Endothelial cell of umbilical vein (primary cell): ENCODE data around the gene FAM222B. TPM values are rescaled to one million over a fixed set of nuclear protein-coding genes. Genes with fewer than 3 reads are reported as not detected.

Source experiments
- BruUV-seq: library from RNA; stranded (reverse); fragments of 400-500 nt; replicated peaks from 2 replicates; lab custom pipeline; 2021; lab: Mats Ljungman, UMichigan
- CTCF ChIA-PET: fragments of 300-600, 350-600 bp; sonication (Branson Sonifier 250); formaldehyde crosslinking; loops from one replicate; lab custom pipeline; 2021; ENCODE audit warnings: antibody characterized with exemption, inconsistent platforms; lab: Charles Lee
- POLR2A ChIA-PET: fragments of 300-600, 350-600 bp; sonication (Branson Sonifier 250); formaldehyde crosslinking; loops from one replicate; lab custom pipeline; 2021; ENCODE audit warnings: antibody characterized with exemption, inconsistent platforms; lab: Charles Lee
- DNase-seq: peaks from one replicate; pipeline ENCODE4 v3.0.0-alpha.2; 2011; ENCODE audit warnings: low read depth, low spot score
- FAIRE-seq: peaks from 2 replicates; lab custom pipeline; 2011; peaks lifted over from hg19 to GRCh38; lab: Jason Lieb, UNC
- H2AFZ ChIP-seq: 2 replicates; pipeline ENCODE4 v1.6.0; 2012; ENCODE audit warnings: low read depth, low read length, control low read depth, inconsistent platforms
- H3K27ac ChIP-seq: 2 replicates; pipeline ENCODE4 v1.5.1; 2011; ENCODE audit warnings: low read depth, mild to moderate bottlenecking, control low read depth, low read length, moderate library complexity; ENCODE audit not compliant: insufficient read depth
- H3K27me3 ChIP-seq, 2 experiments: 2 replicates each; pipeline versions ENCODE4 v1.6.0 to v1.6.1; 2011; ENCODE audit warnings: low read length in 2 of 2, mixed read lengths in 1 of 2; ENCODE audit not compliant: control insufficient read depth in 2 of 2, insufficient read depth in 2 of 2
- H3K36me3 ChIP-seq, 2 experiments: 2 replicates in 1 of 2; 3 replicates in 1 of 2; pipeline ENCODE4 v1.5.1; 2011; ENCODE audit warnings: low read length in 2 of 2, mild to moderate bottlenecking in 1 of 2, moderate library complexity in 1 of 2; ENCODE audit not compliant: control insufficient read depth in 2 of 2, insufficient read depth in 2 of 2; ENCODE audit errors: extremely low read depth in 1 of 2
- H3K4me1 ChIP-seq: 3 replicates; pipeline ENCODE4 v1.5.1; 2011; ENCODE audit warnings: mild to moderate bottlenecking, low read length; ENCODE audit not compliant: control insufficient read depth, insufficient read depth; ENCODE audit errors: extremely low read depth
- H3K4me2 ChIP-seq: 2 replicates; pipeline ENCODE4 v1.6.1; 2011; ENCODE audit warnings: low read length, control low read depth, mixed read lengths; ENCODE audit not compliant: insufficient read depth
- H3K4me3 ChIP-seq, 3 experiments: fragments of 200-600 bp in 1 of 3; sonication (generic), shearing (Covaris generic) in 1 of 3; replicated peaks in 1 of 3; 2 replicates each; pipeline ENCODE4 v1.5.1; 2011 to 2016; ENCODE audit warnings: control low read depth in 3 of 3, low read length in 3 of 3, mild to moderate bottlenecking in 2 of 3, inconsistent platforms in 1 of 3, low read depth in 1 of 3, moderate library complexity in 1 of 3; ENCODE audit not compliant: insufficient read depth in 1 of 3
- H3K79me2 ChIP-seq: 2 replicates; pipeline ENCODE4 v1.6.0; 2012; ENCODE audit warnings: low read length, inconsistent platforms; ENCODE audit not compliant: control insufficient read depth, insufficient read depth
- H3K9ac ChIP-seq: replicated peaks from 2 replicates; pipeline ENCODE3; 2011; ENCODE audit warnings: low read length, control low read depth; ENCODE audit not compliant: insufficient read depth; ENCODE audit errors: extremely low read depth
- H3K9me1 ChIP-seq: replicated peaks from 3 replicates; pipeline ENCODE4 v1.6.0; 2011; ENCODE audit warnings: mild to moderate bottlenecking, low read length; ENCODE audit not compliant: control insufficient read depth, insufficient read depth; ENCODE audit errors: extremely low read depth
- H3K9me3 ChIP-seq: replicated peaks from 2 replicates; pipeline ENCODE4 v1.5.1; 2012; ENCODE audit warnings: low read length, inconsistent platforms; ENCODE audit not compliant: control insufficient read depth, insufficient read depth
- H4K20me1 ChIP-seq: replicated peaks from 2 replicates; pipeline ENCODE3; 2011; ENCODE audit warnings: mild to moderate bottlenecking, low read length; ENCODE audit not compliant: control insufficient read depth, insufficient read depth; ENCODE audit errors: extremely low read depth
- EZH2 ChIP-seq: IDR thresholded peaks from 2 replicates; pipeline ENCODE4 v1.6.1; 2012; ENCODE audit warnings: borderline replicate concordance, low read depth, mild to moderate bottlenecking, moderate library complexity, low read length, inconsistent platforms; ENCODE audit not compliant: severe bottlenecking
- FOS ChIP-seq: IDR thresholded peaks from 2 replicates; pipeline ENCODE4 v1.6.1; 2011; ENCODE audit warnings: mild to moderate bottlenecking, low read length, moderate library complexity, borderline replicate concordance; ENCODE audit not compliant: insufficient read depth
- JUN ChIP-seq: IDR thresholded peaks from 2 replicates; pipeline ENCODE4 v1.6.1; 2011; ENCODE audit warnings: borderline replicate concordance, low read depth; ENCODE audit not compliant: insufficient read length, insufficient read depth
- MYC ChIP-seq: IDR thresholded peaks from one replicate; pipeline ENCODE4 v1.6.1; 2011; ENCODE audit warnings: mild to moderate bottlenecking, low read depth, low read length
- POLR2A ChIP-seq: IDR thresholded peaks from 2 replicates; pipeline ENCODE4 v1.6.1; 2012; ENCODE audit warnings: low read depth, mild to moderate bottlenecking, control low read depth, low read length
- POLR2AphosphoS5 ChIP-seq: IDR thresholded peaks from 2 replicates; pipeline ENCODE4 v1.6.1; 2012; ENCODE audit warnings: low read depth, mild to moderate bottlenecking, control low read depth, low read length, moderate library complexity; ENCODE audit not compliant: insufficient read depth
- dilution Hi-C: fragments of 300-500 bp; cut with MboI; formaldehyde crosslinking; loops from one replicate; pipeline ENCODE4 v1.15.0; 2019; ENCODE audit warnings: low sequenced_read_pairs; ENCODE audit not compliant: extremely low pct_ligation_motif_present
- intact Hi-C: fragments of 100-400 bp; cut with micrococcal nuclease; formaldehyde crosslinking; loops from one replicate; pipeline ENCODE4 v1.10.0; 2022
- polyA plus RNA-seq, 4 experiments: library from polyadenylated mRNA; depleted of rRNA in 3 of 4; stranded (reverse) in 3 of 4; unstranded in 1 of 4; fragments of >200 nt; gene quantifications; 2 replicates each; pipeline versions ENCODE4 v1.2.1 to v1.2.3, GENCODE V29; 2011 to 2012; ENCODE audit warnings: missing spikeins in 1 of 4
- total RNA-seq: library from RNA; stranded (reverse); gene quantifications from 2 replicates; pipeline ENCODE4 v1.2.3, GENCODE V29; 2021
- TF ChIP-seq, protein P1 (sequence below), 2 donors: IDR thresholded peaks; 1 replicate in 1 of 2; 2 replicates in 1 of 2; pipeline ENCODE4 v1.5.1; 2011; ENCODE audit warnings: low read length in 2 of 2, mild to moderate bottlenecking in 2 of 2, moderate library complexity in 2 of 2, control low read depth in 1 of 2, inconsistent platforms in 1 of 2, low read depth in 1 of 2; ENCODE audit not compliant: insufficient read depth in 1 of 2; ENCODE audit errors: extremely low read depth in 1 of 2
- TF ChIP-seq, protein P2 (sequence below): IDR thresholded peaks from 2 replicates; pipeline ENCODE4 v1.6.1; 2011; ENCODE audit not compliant: insufficient read depth, insufficient read length

Gene FAM222B
- total and polyA plus RNA-seq, 2 donors (not counting 3 experiments of a cell fraction or from before 2014, with no cell fraction given), result 21.1 to 30.6 TPM

DNA sequence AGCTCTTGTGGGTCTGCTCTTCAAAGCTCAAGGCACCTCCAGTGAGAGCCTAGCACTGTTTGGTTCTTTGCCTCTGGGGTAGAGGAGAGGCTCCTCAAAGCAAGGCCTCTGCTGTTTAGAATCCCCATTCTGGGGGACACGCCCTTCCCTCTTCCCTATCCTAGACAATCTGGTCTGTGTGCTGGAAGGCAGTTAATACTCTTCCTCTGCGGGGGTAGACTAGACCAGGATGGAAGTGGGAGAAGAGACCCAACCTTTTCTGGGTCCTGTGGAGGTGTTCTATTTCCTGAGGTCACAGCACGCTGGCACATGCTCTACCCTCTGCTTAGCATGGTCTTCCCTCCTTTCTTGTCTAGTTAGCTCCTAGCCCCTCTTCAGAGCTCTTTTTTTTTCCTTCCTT, 20.0 kb upstream of the FAM222B start:
- FAIRE-seq (no peak), DNase-seq (no peak)
- TF ChIP-seq, protein P1, sequence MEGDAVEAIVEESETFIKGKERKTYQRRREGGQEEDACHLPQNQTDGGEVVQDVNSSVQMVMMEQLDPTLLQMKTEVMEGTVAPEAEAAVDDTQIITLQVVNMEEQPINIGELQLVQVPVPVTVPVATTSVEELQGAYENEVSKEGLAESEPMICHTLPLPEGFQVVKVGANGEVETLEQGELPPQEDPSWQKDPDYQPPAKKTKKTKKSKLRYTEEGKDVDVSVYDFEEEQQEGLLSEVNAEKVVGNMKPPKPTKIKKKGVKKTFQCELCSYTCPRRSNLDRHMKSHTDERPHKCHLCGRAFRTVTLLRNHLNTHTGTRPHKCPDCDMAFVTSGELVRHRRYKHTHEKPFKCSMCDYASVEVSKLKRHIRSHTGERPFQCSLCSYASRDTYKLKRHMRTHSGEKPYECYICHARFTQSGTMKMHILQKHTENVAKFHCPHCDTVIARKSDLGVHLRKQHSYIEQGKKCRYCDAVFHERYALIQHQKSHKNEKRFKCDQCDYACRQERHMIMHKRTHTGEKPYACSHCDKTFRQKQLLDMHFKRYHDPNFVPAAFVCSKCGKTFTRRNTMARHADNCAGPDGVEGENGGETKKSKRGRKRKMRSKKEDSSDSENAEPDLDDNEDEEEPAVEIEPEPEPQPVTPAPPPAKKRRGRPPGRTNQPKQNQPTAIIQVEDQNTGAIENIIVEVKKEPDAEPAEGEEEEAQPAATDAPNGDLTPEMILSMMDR (IDR thresholded peaks at IDR 0.05; ENCODE audit: extremely low read depth in 1 of 2, insufficient read depth in 1 of 2, low read depth in 1 of 2, low read length in 2 of 2), result no peak
- no peak overlapping the region for H3K4me2 ChIP-seq
- H3K27ac ChIP-seq, result no peak overlapping the region
- H2AFZ ChIP-seq, result no peak overlapping the region
- H3K4me3 ChIP-seq, result no peak overlapping the region
- intact Hi-C loops (no loop called here), dilution Hi-C loops (no loop called here)
- H3K27me3 ChIP-seq, result no peaks in the 10 kb centered on the region
- BruUV-seq, result no TSS peak
- CTCF ChIA-PET, result interaction anchor here (1.4 to 2.0 kb wide), 2 partner anchors 13 to 16 kb away, joined by 5 to 9 read pairs; no protein-coding TSS in a partner anchor
- no peaks in the 10 kb centered on the region for H3K9me3 ChIP-seq
- H3K9ac ChIP-seq, result no peak overlapping the region
- POLR2A ChIA-PET, result no interaction called here
- peaks cover 11 to 18% of the 10 kb centered on the region in 2 experiments for H3K36me3 ChIP-seq
- no peaks in the 10 kb centered on the region for H3K9me1 ChIP-seq
- H4K20me1 ChIP-seq, result no peaks in the 10 kb centered on the region
- no peaks in the 10 kb centered on the region for H3K79me2 ChIP-seq
- H3K4me1 ChIP-seq, result peaks cover 13% of the 10 kb centered on the region

DNA sequence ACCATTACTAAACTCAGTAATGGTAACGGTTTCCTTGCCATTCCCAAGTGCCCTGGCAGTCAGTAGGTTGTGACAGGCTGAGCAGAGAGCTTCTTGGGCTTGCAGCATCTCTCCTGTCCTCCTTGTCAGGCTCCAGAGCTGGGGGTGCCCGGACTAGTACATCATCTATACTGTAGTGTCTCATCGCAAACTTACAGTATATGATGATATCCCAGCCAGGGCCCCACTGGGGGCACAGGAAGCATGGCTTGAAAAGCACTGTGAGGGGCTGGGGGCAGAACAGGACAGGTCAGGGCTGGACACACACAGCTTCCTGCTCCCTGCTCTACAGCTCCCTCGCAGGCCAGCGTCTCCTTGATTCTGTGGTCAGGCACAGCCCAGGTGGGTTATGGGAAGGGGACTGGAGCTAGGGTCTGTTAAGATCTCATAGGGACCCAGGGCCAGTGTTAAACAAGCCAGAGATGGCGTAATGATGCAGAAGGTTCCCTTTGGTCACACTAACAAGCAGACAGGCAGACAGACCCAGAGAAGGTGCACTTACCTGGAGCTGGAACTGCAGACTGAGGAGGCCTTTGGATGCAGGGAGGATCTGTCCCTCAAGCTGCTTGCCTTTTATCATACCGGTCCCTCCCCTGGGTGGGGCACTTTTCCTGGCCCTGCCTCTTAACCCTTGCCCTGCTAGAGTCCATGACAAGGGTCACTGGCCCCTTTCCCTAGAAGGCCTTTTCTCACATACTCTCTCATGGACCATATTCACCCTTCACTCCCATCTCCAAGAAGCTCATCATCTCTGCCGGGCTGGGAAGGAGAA, 19.0 kb upstream of the FAM222B start:
- no peaks in the 10 kb centered on the region for H3K79me2 ChIP-seq
- H3K9me3 ChIP-seq, result no peaks in the 10 kb centered on the region
- no peaks in the 10 kb centered on the region for H3K9me1 ChIP-seq
- TF ChIP-seq EZH2, result no peak
- TF ChIP-seq POLR2AphosphoS5, result no peak
- no peak for TF ChIP-seq FOS
- no peak for TF ChIP-seq POLR2A
- no peak for TF ChIP-seq JUN
- no peak for TF ChIP-seq MYC
- TF ChIP-seq, protein P1 (IDR thresholded peaks at IDR 0.05; ENCODE audit: extremely low read depth in 1 of 2, insufficient read depth in 1 of 2, low read depth in 1 of 2, low read length in 2 of 2), result no peak
- TF ChIP-seq, protein P2, sequence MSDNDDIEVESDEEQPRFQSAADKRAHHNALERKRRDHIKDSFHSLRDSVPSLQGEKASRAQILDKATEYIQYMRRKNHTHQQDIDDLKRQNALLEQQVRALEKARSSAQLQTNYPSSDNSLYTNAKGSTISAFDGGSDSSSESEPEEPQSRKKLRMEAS, result no peak
- DNase-seq (no peak), FAIRE-seq (no peak)
- no peak overlapping the region for H2AFZ ChIP-seq
- H3K36me3 ChIP-seq, result peaks cover 11 to 18% of the 10 kb centered on the region in 2 experiments
- BruUV-seq, result no TSS peak
- no peak overlapping the region for H3K9ac ChIP-seq
- no peak overlapping the region for H3K4me3 ChIP-seq
- dilution Hi-C loops, result no loop called here
- intact Hi-C loops, result no loop called here
- no peaks in the 10 kb centered on the region for H4K20me1 ChIP-seq
- peaks cover 13% of the 10 kb centered on the region for H3K4me1 ChIP-seq
- no peak overlapping the region for H3K4me2 ChIP-seq
- ChIA-PET POLR2A (interaction anchor here (0.7 kb wide), 1 partner anchor 57 kb away, joined by 3 read pairs; no protein-coding TSS in a partner anchor), CTCF (interaction anchor here (1.4 to 1.5 kb wide), 2 partner anchors 12 to 18 kb away, joined by 4 to 5 read pairs; no protein-coding TSS in a partner anchor)
- no peaks in the 10 kb centered on the region for H3K27me3 ChIP-seq
- H3K27ac ChIP-seq, result no peak overlapping the region
